Hepatocyte (in vitro differentiated cells): Measurements from ENCODE around the gene ITPR2.

Experiments
- EZH2 ChIP-seq: fragments of 200-600 bp; sonication (generic); IDR thresholded peaks from 2 replicates; pipeline ENCODE4 v1.6.1; 2016; ENCODE audit warnings: antibody characterized with exemption, mild to moderate bottlenecking, borderline replicate concordance
- TF ChIP-seq, protein P1 (sequence below): fragments of 200-600 bp; sonication (generic); IDR thresholded peaks from 2 replicates; pipeline ENCODE4 v1.5.1; 2016; ENCODE audit warnings: antibody characterized with exemption, mild to moderate bottlenecking; ENCODE audit not compliant: poor library complexity

DNA sequence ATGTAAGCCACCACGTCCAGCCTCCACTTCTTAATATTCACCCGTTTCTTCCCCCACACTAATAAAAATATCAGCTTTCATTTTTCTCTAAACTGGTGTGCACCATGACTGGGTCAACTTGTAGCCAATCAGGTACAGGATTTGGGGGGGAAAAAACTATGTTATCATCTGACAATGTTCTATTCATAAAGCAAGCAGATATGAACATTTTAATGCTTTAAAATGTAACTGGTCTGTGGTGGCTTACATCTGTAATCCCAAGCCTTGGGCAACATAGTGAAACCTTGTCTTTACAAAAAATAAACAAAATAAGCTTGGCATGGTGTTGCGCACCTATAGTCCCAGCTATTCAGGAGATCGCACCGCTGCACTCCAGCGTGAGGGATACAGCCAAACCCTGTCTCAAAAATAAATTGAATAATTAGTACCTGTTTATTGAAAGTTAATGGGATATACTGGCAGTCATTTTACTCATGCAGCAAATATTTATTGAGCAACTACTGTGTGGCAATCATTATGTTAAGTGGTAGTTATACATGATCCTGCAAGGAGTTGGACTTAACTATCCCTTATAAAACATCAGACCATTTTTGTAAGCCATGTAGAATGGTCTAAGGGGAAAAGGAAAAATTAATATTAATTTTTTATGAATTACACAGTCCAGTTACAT is 15.3 kb upstream of the ITPR2 start:
- TF ChIP-seq, protein P1, sequence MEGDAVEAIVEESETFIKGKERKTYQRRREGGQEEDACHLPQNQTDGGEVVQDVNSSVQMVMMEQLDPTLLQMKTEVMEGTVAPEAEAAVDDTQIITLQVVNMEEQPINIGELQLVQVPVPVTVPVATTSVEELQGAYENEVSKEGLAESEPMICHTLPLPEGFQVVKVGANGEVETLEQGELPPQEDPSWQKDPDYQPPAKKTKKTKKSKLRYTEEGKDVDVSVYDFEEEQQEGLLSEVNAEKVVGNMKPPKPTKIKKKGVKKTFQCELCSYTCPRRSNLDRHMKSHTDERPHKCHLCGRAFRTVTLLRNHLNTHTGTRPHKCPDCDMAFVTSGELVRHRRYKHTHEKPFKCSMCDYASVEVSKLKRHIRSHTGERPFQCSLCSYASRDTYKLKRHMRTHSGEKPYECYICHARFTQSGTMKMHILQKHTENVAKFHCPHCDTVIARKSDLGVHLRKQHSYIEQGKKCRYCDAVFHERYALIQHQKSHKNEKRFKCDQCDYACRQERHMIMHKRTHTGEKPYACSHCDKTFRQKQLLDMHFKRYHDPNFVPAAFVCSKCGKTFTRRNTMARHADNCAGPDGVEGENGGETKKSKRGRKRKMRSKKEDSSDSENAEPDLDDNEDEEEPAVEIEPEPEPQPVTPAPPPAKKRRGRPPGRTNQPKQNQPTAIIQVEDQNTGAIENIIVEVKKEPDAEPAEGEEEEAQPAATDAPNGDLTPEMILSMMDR = no peak
- no peak for TF ChIP-seq EZH2
